CD4-positive, alpha-beta T cell treated with Interferon gamma for 1 hour (primary cell): Measurements from ENCODE around the gene PRKN.
"Not testable (repeated sequence)": the region's sequence is repeated elsewhere in the genome, so short reads cannot be mapped to it uniquely, and the experiment has no call there.

ENCODE experiments used
- DNase-seq: peaks from one replicate; pipeline ENCODE4 v3.0.0-alpha.2; 2020

Gene PRKN

DNA sequence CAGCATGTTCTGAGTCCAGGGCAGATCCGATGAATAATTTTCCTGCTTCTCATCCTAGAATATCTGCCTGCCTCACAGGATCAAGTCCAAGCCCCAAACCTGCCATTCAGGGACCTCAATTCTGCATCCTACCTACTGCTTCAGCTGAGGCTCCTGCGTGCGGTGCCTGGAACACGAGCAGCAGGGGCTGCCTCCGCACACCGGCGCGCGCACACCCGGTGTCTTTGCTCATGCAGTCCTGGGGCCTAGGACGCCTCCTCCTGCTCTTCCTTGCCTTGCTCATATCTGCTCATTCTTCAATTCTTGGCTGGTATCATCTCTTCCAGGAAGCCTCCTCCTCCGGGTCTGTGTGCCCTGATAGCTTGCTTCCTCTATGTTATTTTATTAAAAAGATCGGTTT is 1372.6 kb downstream of the PRKN start:
- DNase-seq, result no peak

- no peak for DNase-seq
Measured at GRCh38 chr6:161354276-161354840, 1373.2 kb downstream of the PRKN start.

GRCh38 chr6:161353208-161353613 is 1374.4 kb downstream of the PRKN start:
- peak; percentile 14 for DNase-seq

DNA sequence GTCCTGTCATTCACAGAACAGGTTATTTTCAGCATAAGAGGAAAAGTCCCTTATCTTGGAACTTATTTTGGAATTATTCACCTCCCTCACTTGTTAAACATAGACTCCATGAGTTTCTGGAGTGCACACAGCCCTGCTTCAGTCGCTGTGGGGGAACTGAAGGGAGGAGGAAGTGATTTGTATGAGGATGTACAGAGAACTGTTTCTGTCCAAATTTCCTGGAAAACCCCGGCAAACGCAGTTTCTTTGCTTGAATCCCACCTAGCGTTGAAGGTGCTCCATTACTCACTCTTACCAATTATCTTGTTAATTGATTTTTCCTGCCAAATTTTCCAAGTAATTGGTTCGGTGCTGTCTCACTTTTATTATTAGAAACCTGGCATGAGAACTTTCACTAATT is 1375.7 kb downstream of the PRKN start:
- DNase-seq, result no peak

DNA sequence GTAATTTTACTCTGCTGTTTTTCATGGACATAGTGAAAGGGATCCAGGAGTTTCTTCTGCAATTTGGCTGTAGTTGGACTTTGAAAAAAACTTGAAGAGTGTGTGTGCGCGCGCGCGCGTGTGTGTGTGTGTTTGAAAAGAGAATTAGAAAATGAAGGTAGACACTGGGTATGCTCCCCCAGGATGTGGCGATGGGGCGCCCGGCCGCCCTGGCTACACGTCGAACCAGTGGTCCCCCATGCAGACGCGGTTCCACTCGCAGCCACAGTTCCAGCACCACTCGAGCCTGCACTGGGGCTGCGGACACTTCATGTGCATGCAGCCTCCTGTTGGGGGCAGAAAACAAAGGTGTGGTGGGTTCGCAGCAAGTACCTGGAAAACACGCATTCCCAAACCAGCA is 1377.7 kb downstream of the PRKN start:
- DNase-seq, result no peak

DNA sequence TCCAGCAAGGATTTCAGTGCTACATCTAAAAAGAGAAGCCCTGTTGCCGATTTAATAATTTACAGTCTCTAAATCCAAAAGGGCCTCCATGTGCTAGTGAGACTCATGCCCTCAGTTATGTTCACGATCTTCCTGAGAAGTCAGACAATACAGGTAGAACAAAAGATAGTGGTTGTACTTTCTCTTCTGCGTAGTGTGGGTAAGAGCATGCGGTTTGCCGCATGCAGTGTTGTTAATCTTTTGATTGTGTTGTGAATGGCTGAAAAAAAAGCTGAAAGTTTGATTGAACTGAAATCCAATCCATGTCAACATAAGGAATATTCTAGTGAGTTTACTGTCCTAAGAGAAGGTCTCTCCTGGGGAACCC is 1379.0 kb downstream of the PRKN start:
- DNase-seq, result no peak

DNA sequence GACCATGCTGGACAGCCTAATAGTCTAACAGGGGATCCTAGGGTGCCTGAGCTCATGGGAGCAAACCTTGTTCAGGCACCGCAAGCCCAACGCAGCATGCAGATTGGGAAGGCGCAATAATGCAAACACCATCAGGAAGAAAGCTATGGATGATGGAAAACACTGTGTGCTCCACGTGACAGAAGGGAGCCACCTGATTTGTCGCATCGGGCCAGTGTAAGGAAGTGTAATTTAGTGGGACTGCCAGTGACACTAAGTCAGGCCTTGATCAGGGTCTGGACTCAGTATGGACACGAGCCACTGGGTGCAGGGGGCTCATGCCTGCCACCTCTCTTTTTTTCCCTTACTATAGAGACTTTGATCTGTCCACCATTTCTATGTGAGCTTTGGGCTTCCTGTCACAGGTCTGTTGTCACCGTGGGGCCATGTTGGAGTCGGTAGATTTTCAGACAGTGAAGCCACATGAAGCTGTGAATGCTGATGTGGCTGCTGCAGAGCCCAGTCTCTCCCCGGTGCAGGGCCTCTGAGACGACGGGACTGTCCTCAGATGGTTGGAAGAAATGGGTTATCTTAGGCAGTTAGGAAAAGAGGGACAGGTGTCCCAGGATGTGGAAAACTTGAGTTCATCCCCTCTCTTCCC is 1379.5 kb downstream of the PRKN start:
- no peak for DNase-seq

GRCh38 chr6:161347125-161347524 is 1380.4 kb downstream of the PRKN start:
- no peak for DNase-seq

DNA sequence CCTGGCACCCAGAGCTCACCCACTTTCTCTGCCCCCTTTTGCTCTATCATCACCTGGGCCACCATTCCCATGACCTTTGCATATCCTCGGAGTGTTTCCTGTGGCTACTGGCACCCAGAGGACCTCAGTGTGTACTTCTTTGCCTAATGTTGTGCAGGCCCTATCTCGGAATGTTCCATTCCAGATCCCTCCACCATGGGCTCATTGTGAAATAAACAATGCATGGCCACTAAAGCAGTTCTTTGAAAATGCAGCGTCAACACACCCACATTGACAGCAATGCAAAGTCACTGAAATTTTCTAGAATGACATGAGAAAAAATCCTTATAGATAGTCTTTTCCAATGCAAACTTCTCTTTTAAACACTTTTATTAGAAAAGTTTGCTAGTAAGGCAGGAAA is 1380.8 kb downstream of the PRKN start:
- no peak for DNase-seq

DNA sequence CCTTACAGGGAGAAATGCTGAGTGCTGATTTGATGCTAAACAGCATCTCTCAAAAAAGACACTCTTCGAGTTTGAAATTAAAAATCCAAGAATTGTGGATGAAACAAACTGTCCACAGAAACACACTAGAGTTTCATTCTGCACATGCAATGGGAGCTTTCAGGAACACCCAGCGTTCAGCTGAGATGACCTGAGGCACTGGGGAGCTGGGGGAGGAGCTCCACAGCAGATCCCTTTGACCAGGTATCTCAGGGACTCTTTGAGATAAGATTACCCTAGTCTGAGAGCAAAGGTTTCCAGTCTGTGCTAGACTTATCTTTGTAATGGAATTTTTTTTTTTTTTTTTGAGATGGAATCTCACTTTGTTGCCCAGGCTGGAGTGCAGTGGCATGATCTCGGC is 1382.9 kb downstream of the PRKN start:
- DNase-seq, result no peak

GRCh38 chr6:161342039-161342438 is 1385.5 kb downstream of the PRKN start:
- no peak for DNase-seq

DNA sequence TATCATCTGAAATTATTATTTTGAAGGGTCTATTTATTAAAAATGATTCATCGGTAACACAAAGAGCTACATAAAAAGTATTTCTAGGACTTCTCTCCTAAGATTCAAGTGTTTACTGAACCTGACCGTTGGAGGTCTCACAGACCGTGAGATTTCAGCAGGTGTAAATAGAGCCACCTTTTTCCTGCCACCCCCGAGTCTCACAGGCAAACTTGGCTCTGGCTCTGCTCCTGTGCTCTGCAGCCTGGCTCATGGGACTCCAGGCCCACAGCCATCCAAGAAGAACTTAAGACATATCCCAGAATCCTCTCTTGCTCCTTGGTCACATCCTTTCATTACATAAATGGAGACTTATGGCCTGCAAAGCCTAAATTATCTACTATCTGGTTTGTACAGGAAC is 1385.9 kb downstream of the PRKN start:
- DNase-seq, result no peak

DNA sequence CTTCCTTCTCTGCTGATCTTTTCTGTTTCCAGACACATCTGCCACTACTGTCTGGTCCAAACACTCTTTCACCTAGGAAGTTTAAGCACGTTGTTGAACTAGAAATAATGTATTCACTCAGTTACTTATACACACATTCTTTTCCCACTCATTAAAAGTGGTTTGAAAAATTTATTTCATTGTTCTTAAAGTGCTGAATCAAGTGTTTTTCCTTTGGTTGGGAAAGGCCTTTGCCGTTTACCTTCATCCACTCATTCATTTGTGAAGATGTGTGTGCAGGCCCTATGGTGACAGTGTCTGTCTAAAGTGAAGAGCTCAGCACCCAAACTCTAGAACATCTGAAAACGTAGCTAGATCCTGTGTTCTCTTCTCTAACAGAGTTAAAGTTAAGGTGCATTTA is 1389.6 kb downstream of the PRKN start:
- DNase-seq, result no peak

DNA sequence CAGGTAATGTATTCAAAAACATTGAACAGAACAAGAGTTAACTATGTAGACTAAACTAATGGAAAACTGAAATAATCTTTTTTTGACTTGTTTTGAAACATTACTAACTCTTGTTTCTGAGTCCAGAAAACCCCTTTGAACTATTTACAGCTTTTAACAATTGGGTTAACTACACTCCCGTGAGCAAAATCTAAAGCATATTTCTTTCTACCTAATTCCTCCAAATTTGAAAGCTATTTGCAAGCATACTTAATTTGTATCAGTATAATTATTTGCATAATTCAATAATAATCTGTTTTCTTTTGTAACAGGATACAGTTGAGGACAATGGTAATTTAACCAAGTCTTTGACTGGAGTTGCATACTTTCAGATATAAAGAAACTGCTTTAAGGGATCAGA is 1391.1 kb downstream of the PRKN start:
- no peak for DNase-seq

DNA sequence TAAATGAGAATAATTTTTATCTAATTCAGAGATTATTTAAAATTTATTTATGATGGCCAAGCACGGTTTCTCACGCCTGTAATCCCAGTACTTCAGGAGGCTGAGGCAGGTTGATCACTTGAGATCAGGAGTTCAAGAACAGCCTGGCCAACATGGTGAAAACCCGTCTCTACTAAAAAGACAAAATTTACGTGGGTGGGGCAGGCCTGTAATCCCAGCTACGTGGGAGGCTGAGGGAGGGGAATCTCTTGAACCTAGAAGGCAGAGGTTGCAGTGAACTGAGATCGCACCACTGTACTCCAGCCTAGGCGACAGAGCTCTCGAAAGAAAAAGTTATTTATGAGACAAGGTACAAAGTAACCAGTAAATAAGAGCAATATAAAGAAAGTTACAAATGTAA is 1394.2 kb downstream of the PRKN start:
- DNase-seq, result no peak

GRCh38 chr6:161331402-161332081 is 1396.0 kb downstream of the PRKN start:
- DNase-seq, result not testable (repeated sequence)

GRCh38 chr6:161327360-161327953 is 1400.1 kb downstream of the PRKN start:
- DNase-seq, result no peak

DNA sequence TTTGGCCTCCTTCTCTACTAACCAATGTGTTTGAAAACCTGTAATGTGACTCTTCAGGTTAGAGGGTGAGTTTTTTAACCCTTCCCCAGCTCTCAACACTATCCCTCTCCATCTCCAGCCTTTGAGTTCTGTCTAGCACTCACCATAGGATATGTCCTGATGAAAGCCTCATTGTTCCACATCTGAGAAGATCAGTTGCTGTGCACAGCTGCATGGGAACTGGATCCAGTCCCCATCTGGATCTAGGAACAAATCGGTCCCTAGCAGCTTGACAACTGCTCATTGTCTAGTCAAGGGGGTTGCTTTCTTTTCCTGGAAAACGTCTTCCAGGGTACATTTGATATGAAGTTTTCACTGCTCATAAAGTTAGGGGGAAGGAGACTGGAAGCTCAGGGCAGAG is 1408.3 kb downstream of the PRKN start:
- DNase-seq, result no peak

DNA sequence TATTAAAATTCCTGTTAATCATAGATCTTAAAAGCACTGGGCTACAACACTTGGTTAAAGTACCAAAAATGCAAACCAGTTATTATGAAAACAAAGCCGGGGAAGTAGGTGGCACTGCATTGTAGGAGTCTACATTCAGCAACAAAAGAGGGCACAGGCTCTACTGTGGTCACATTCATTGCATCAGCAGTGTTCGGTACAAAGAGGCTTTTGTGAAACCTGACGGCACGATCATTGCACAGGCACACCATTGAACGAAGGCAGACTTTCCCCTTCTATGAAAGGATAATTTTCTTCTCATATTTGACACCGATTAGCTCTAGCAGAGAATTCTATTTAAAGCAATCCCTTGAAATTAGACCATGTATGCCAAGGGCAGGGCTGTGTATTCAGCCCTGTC is 1409.1 kb downstream of the PRKN start:
- no peak for DNase-seq

DNA sequence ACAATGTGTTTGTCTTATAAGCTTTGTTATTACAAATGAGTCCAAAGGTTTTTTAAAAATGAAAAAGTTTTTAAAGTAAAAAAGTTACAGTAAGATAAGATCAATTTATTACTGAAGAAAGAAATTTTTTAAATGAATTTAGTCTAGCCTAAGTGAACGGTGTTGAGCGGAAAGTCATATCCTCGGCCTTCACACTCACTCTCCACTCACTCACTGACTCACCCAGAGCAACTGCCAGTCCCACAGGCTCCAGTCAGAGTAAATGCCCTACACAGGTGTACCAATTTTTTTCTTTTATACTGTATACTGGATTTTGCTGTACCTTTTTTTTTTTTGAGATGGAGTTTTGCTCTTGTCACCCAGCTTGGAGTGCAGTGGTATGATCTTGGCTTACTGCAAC is 1411.0 kb downstream of the PRKN start:
- DNase-seq, result no peak

GRCh38 chr6:161315246-161315917 is 1412.2 kb downstream of the PRKN start:
- DNase-seq, result not testable (repeated sequence)

DNA sequence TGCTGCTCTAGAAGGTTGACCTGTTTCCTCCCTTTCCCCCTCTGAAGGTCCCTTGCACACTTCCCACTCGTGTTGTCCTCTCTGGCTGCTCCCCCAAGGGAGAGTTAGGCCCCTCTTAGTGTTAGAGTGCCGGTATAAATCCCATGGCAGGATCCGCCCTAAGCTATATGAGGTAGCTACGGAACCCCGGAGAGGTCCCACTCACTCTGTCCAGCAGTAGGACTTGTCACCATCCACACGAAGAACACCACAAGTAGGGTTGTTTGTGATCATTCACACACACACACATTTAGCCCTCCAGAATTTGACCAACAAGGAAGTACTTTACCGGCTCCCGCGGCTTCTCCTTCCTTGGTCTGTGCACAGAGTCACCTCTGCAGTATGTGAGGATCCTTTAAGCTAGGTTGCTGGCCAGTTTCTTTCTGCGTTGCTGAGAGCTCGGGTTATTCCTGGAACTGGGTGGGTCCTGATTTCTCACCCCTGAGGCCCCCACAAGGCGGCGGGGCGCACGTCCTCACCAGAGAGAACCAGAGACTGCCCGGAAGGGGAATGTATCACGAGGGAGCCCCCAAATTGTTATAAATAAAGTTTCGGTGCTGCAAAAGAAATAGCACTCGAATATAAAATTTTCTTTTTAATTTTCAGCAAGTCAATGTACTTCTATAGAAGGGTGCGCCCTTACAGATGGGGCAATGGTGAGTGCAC is 1412.9 kb downstream of the PRKN start:
- DNase-seq, result not testable (repeated sequence)

DNA sequence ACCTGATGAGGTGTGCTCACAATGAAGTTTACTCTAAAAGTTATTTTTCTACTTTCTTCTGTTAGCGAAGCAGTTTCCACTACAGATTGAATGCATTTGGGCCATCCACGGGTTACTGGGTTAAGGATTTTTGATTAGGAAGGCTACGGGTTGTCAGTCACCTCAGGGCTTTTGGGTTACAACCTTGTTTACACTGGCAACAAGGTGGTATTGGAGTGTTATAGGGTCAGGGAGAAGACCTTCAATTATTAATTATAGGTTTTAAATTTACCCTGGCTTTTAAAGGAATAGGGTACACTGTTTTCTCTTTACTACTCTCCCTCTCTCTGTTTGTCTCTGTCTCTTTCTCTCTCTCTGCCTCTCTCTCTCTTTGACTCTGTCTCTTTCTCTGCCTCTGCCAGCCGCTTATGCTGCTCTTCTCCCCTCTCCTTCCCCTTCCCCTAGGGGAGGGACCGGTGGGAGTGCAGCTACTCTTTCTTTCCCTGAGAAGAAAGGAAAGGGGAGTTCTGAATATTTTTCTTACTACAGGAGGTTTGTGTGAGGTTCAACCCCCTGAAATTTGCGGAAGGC is 1413.5 kb downstream of the PRKN start:
- DNase-seq, result no peak
